Natural killer cell (primary cell): ENCODE measurements around the gene SYCE3. TPM values are rescaled to one million over a fixed set of nuclear protein-coding genes. Genes with fewer than 3 reads are reported as not detected.

Experiments
- ATAC-seq, 3 donors: fragments of 150-1000 bp in 2 of 3; fragments of 200-7000 bp in 1 of 3; cut with Tn5 transposase; 1 replicate in 1 of 3; 2 replicates in 2 of 3; pipeline ENCODE4 v1.10.0; 2021; ENCODE audit warnings: mild to moderate bottlenecking in 2 of 3, moderate library complexity in 2 of 3
- DNase-seq, 2 donors: peaks; one replicate each; pipeline versions ENCODE4 v3.0.0 to v3.0.0-alpha.2; 2013 to 2021; ENCODE audit warnings: mixed read lengths in 1 of 2
- H3K27ac ChIP-seq: one replicate; pipeline ENCODE4 v1.5.1; 2013; ENCODE audit warnings: mild to moderate bottlenecking, low read length
- H3K27me3 ChIP-seq: one replicate; pipeline ENCODE4 v1.6.1; 2013; ENCODE audit warnings: low read length; ENCODE audit not compliant: control insufficient read depth, insufficient read depth
- H3K36me3 ChIP-seq: one replicate; pipeline ENCODE4 v1.6.1; 2013; ENCODE audit warnings: low read length; ENCODE audit not compliant: control insufficient read depth, insufficient read depth
- H3K4me1 ChIP-seq: one replicate; pipeline ENCODE4 v1.6.1; 2013; ENCODE audit warnings: low read length; ENCODE audit not compliant: control insufficient read depth, insufficient read depth
- H3K4me3 ChIP-seq: one replicate; pipeline ENCODE4 v1.5.1; 2013; ENCODE audit warnings: low read length
- H3K9me3 ChIP-seq: one replicate; pipeline ENCODE4 v1.6.1; 2013; ENCODE audit warnings: low read length; ENCODE audit not compliant: control insufficient read depth, insufficient read depth
- H3K27ac Mint-ChIP-seq, 2 donors: one replicate each; pipeline ENCODE4 v1.8.0; 2022; ENCODE audit warnings: mild to moderate bottlenecking in 2 of 2, mixed read lengths in 2 of 2, moderate library complexity in 1 of 2
- H3K27me3 Mint-ChIP-seq, 2 donors: one replicate each; pipeline ENCODE4 v1.8.0; 2022; ENCODE audit warnings: low read depth in 2 of 2, mixed read lengths in 2 of 2
- H3K36me3 Mint-ChIP-seq: one replicate; pipeline ENCODE4 v1.8.0; 2022; ENCODE audit warnings: mixed read lengths
- H3K4me1 Mint-ChIP-seq, 2 donors: one replicate each; pipeline ENCODE4 v1.8.0; 2022; ENCODE audit warnings: mixed read lengths in 2 of 2
- H3K4me3 Mint-ChIP-seq: one replicate; pipeline ENCODE4 v1.8.0; 2022; ENCODE audit warnings: mild to moderate bottlenecking, moderate library complexity, mixed read lengths
- H3K9me3 Mint-ChIP-seq, 2 donors: one replicate each; pipeline ENCODE4 v1.8.0; 2022; ENCODE audit warnings: mixed read lengths in 2 of 2
- CTCF ChIP-seq: fragments of 200-600 bp; IDR thresholded peaks from one replicate; pipeline ENCODE4 v1.8.0; 2022; ENCODE audit warnings: antibody characterized with exemption
- WGBS: methylation state at CpG from one replicate; pipeline ENCODE4 v1.1.7; 2013; ENCODE audit warnings: missing lambda C conversion rate; ENCODE audit not compliant: insufficient coverage; 5-methylcytosine and 5-hydroxymethylcytosine counted together
- intact Hi-C: fragments of 100-400 bp; cut with micrococcal nuclease; formaldehyde crosslinking; loops from one replicate; pipeline ENCODE4 v1.14.2; 2022
- total RNA-seq, 4 donors: library from RNA; stranded (reverse); fragments of 120-200 nt in 1 of 4; gene quantifications; one replicate each; pipeline versions ENCODE4 v1.2.3 to v1.2.4, GENCODE V29; 2013 to 2022

The SYCE3 gene
- total RNA-seq, 3 donors from 2014 or later (not counting 1 experiment from before 2014, with no cell fraction given), result not detected

GRCh38 chr22:50606165-50606945 is 43.6 kb upstream of the SYCE3 start:
- Mint-ChIP-seq H3K9me3 (no peaks in the 10 kb centered on the region), H3K36me3 (no peaks in the 10 kb centered on the region), H3K27me3 (peaks cover 28 to 46% of the 10 kb centered on the region in 2 donors), H3K27ac (no peak overlapping the region), H3K4me1 (peaks cover 0 to 10% of the 10 kb centered on the region in 2 donors), H3K4me3 (no peak overlapping the region)
- DNase-seq, result no peak
- no peak for ATAC-seq
- no peak for TF ChIP-seq CTCF
- Histone ChIP-seq H3K36me3 (no peaks in the 10 kb centered on the region), H3K4me1 (no peaks in the 10 kb centered on the region), H3K27ac (no peak overlapping the region), H3K4me3 (no peak overlapping the region), H3K9me3 (no peaks in the 10 kb centered on the region), H3K27me3 (peaks cover 28% of the 10 kb centered on the region)
- 78% methylated on average over 19 of the region's 19 CpGs for WGBS
- intact Hi-C loops, result no loop called here

GRCh38 chr22:50605613-50606074 is 42.9 kb upstream of the SYCE3 start:
- H3K36me3 Mint-ChIP-seq, result no peaks in the 10 kb centered on the region
- no peaks in the 10 kb centered on the region for H3K9me3 ChIP-seq
- no peak overlapping the region for H3K4me3 ChIP-seq
- peaks cover 0 to 10% of the 10 kb centered on the region in 2 donors for H3K4me1 Mint-ChIP-seq
- intact Hi-C loops, result no loop called here
- DNase-seq (no peak), ATAC-seq (no peak)
- 78% methylated on average over 20 of the region's 20 CpGs for WGBS
- peaks cover 4% of the 10 kb centered on the region for H3K4me1 ChIP-seq
- H3K27me3 Mint-ChIP-seq, result peaks cover 28 to 43% of the 10 kb centered on the region in 2 donors
- H3K27ac Mint-ChIP-seq, result no peak overlapping the region
- TF ChIP-seq CTCF, result no peak
- H3K4me3 Mint-ChIP-seq, result no peak overlapping the region
- no peaks in the 10 kb centered on the region for H3K9me3 Mint-ChIP-seq
- peaks cover 31% of the 10 kb centered on the region for H3K27me3 ChIP-seq
- no peaks in the 10 kb centered on the region for H3K36me3 ChIP-seq
- H3K27ac ChIP-seq, result no peak overlapping the region

GRCh38 chr22:50605002-50605612 is 42.4 kb upstream of the SYCE3 start:
- Mint-ChIP-seq H3K27me3 (peaks cover 28 to 43% of the 10 kb centered on the region in 2 donors), H3K4me3 (no peak overlapping the region), H3K27ac (no peak overlapping the region), H3K9me3 (no peaks in the 10 kb centered on the region), H3K36me3 (no peaks in the 10 kb centered on the region), H3K4me1 (peaks cover 0 to 10% of the 10 kb centered on the region in 2 donors)
- no peak for DNase-seq
- Histone ChIP-seq H3K36me3 (no peaks in the 10 kb centered on the region), H3K9me3 (no peaks in the 10 kb centered on the region), H3K27me3 (peaks cover 31% of the 10 kb centered on the region), H3K4me1 (peaks cover 4% of the 10 kb centered on the region), H3K27ac (no peak overlapping the region), H3K4me3 (no peak overlapping the region)
- 89% methylated on average over 17 of the region's 23 CpGs for WGBS
- intact Hi-C loops, result no loop called here
- TF ChIP-seq CTCF, result no peak
- ATAC-seq, result no peak
